MG63 (cell line): ENCODE data around the gene TP53AIP1. TPM values are rescaled to one million over a fixed set of nuclear protein-coding genes. Genes with fewer than 3 reads are reported as not detected.
"Not testable (repeated sequence)": the region's sequence is repeated elsewhere in the genome, so short reads cannot be mapped to it uniquely, and the experiment has no call there.

ENCODE experiments used
- DNase-seq: peaks from one replicate; pipeline ENCODE4 v3.0.0-alpha.2; 2020
- H3K27me3 ChIP-seq: fragments of 250-450 bp; sonication (Bioruptor Pico); 2 replicates; pipeline ENCODE4 v1.5.1; 2020; ENCODE audit warnings: mild to moderate bottlenecking, moderate library complexity
- H3K36me3 ChIP-seq: fragments of 250-450 bp; sonication (Bioruptor Pico); 2 replicates; pipeline ENCODE4 v1.5.1; 2020; ENCODE audit warnings: mild to moderate bottlenecking, moderate library complexity
- H3K4me3 ChIP-seq: fragments of 250-450 bp; sonication (Bioruptor Pico); 2 replicates; pipeline ENCODE4 v1.5.1; 2020; ENCODE audit warnings: mild to moderate bottlenecking, moderate library complexity
- H3K9me3 ChIP-seq: fragments of 250-450 bp; sonication (Bioruptor Pico); 2 replicates; pipeline ENCODE4 v1.5.1; 2020; ENCODE audit warnings: mild to moderate bottlenecking, moderate library complexity
- total RNA-seq: library from RNA; depleted of rRNA; stranded (reverse); fragments of >200 nt; shearing (Covaris generic); gene quantifications from 2 replicates; pipeline ENCODE4 v1.2.3, GENCODE V29; 2014; ENCODE audit warnings: low replicate concordance

Gene TP53AIP1
- total RNA-seq, 1 experiment from 2014 or later: not detected

- H3K36me3 ChIP-seq: no peaks in the 10 kb centered on the region
- no peak overlapping the region for H3K4me3 ChIP-seq
- DNase-seq: no peak
- no peaks in the 10 kb centered on the region for H3K27me3 ChIP-seq
- H3K9me3 ChIP-seq: no peaks in the 10 kb centered on the region
Observed at GRCh38 chr11:128931668-128932067, 11.0 kb downstream of the TP53AIP1 start.

GRCh38 chr11:128931066-128931465, 11.6 kb downstream of the TP53AIP1 start:
- no peaks in the 10 kb centered on the region for H3K9me3 ChIP-seq
- no peaks in the 10 kb centered on the region for H3K27me3 ChIP-seq
- H3K36me3 ChIP-seq: no peaks in the 10 kb centered on the region
- no peak for DNase-seq
- H3K4me3 ChIP-seq: no peak overlapping the region

- Histone ChIP-seq H3K9me3 (no peaks in the 10 kb centered on the region), H3K36me3 (no peaks in the 10 kb centered on the region)
Observed at GRCh38 chr11:128929991-128930390, 12.7 kb downstream of the TP53AIP1 start.

GRCh38 chr11:128929468-128929867, 13.2 kb downstream of the TP53AIP1 start:
- Histone ChIP-seq H3K4me3 (no peak overlapping the region), H3K36me3 (no peaks in the 10 kb centered on the region), H3K27me3 (no peaks in the 10 kb centered on the region), H3K9me3 (no peaks in the 10 kb centered on the region)
- DNase-seq: no peak

More at GRCh38 chr11:128929991-128930390, 12.7 kb downstream of the TP53AIP1 start:
- no peak for DNase-seq
- Histone ChIP-seq H3K27me3 (no peaks in the 10 kb centered on the region), H3K4me3 (no peak overlapping the region)

- Histone ChIP-seq H3K27me3 (no peaks in the 10 kb centered on the region), H3K36me3 (no peaks in the 10 kb centered on the region), H3K9me3 (no peaks in the 10 kb centered on the region), H3K4me3 (no peak overlapping the region)
- DNase-seq: no peak
Observed at GRCh38 chr11:128928400-128928799, 14.3 kb downstream of the TP53AIP1 start.

- Histone ChIP-seq H3K9me3 (no peaks in the 10 kb centered on the region), H3K36me3 (no peaks in the 10 kb centered on the region), H3K4me3 (no peak overlapping the region), H3K27me3 (no peaks in the 10 kb centered on the region)
- no peak for DNase-seq
Observed at GRCh38 chr11:128927683-128928336, 14.9 kb downstream of the TP53AIP1 start.

- no peaks in the 10 kb centered on the region for H3K27me3 ChIP-seq
- H3K36me3 ChIP-seq: no peaks in the 10 kb centered on the region
- DNase-seq: no peak
- no peaks in the 10 kb centered on the region for H3K9me3 ChIP-seq
- no peak overlapping the region for H3K4me3 ChIP-seq
Observed at GRCh38 chr11:128927108-128927461, 15.6 kb downstream of the TP53AIP1 start.

GRCh38 chr11:128926437-128927107, 16.1 kb downstream of the TP53AIP1 start:
- DNase-seq: no peak
- Histone ChIP-seq H3K36me3 (no peaks in the 10 kb centered on the region), H3K9me3 (no peaks in the 10 kb centered on the region), H3K27me3 (no peaks in the 10 kb centered on the region), H3K4me3 (no peak overlapping the region)

GRCh38 chr11:128926000-128926399, 16.7 kb downstream of the TP53AIP1 start:
- Histone ChIP-seq H3K9me3 (no peaks in the 10 kb centered on the region), H3K36me3 (no peaks in the 10 kb centered on the region), H3K4me3 (no peak overlapping the region), H3K27me3 (no peaks in the 10 kb centered on the region)
- no peak for DNase-seq

GRCh38 chr11:128925250-128925600, 17.4 kb downstream of the TP53AIP1 start:
- no peaks in the 10 kb centered on the region for H3K9me3 ChIP-seq
- H3K36me3 ChIP-seq: no peaks in the 10 kb centered on the region
- no peak for DNase-seq
- H3K4me3 ChIP-seq: no peak overlapping the region
- no peaks in the 10 kb centered on the region for H3K27me3 ChIP-seq

- DNase-seq: no peak
- no peaks in the 10 kb centered on the region for H3K36me3 ChIP-seq
- no peaks in the 10 kb centered on the region for H3K9me3 ChIP-seq
- H3K27me3 ChIP-seq: no peaks in the 10 kb centered on the region
- H3K4me3 ChIP-seq: no peak overlapping the region
Observed at GRCh38 chr11:128924510-128925249, 18.0 kb downstream of the TP53AIP1 start.

- Histone ChIP-seq H3K4me3 (no peak overlapping the region), H3K36me3 (no peaks in the 10 kb centered on the region), H3K9me3 (no peaks in the 10 kb centered on the region), H3K27me3 (no peaks in the 10 kb centered on the region)
- no peak for DNase-seq
Observed at GRCh38 chr11:128924104-128924503, 18.6 kb downstream of the TP53AIP1 start.

- no peak overlapping the region for H3K4me3 ChIP-seq
- no peaks in the 10 kb centered on the region for H3K36me3 ChIP-seq
- no peaks in the 10 kb centered on the region for H3K9me3 ChIP-seq
- H3K27me3 ChIP-seq: no peaks in the 10 kb centered on the region
- DNase-seq: no peak
Observed at GRCh38 chr11:128921793-128922192, 20.9 kb downstream of the TP53AIP1 start.

GRCh38 chr11:128920666-128921065, 22.0 kb downstream of the TP53AIP1 start:
- Histone ChIP-seq H3K27me3 (no peaks in the 10 kb centered on the region), H3K4me3 (no peak overlapping the region), H3K9me3 (no peaks in the 10 kb centered on the region), H3K36me3 (no peaks in the 10 kb centered on the region)
- no peak for DNase-seq

GRCh38 chr11:128919635-128920034, 23.0 kb downstream of the TP53AIP1 start:
- not testable (repeated sequence) for H3K36me3 ChIP-seq, H3K9me3 ChIP-seq, H3K27me3 ChIP-seq, H3K4me3 ChIP-seq, DNase-seq

GRCh38 chr11:128919216-128919615, 23.5 kb downstream of the TP53AIP1 start:
- Histone ChIP-seq H3K9me3 (no peaks in the 10 kb centered on the region), H3K4me3 (no peak overlapping the region), H3K36me3 (no peaks in the 10 kb centered on the region), H3K27me3 (no peaks in the 10 kb centered on the region)
- DNase-seq: no peak

- no peak overlapping the region for H3K4me3 ChIP-seq
- no peaks in the 10 kb centered on the region for H3K36me3 ChIP-seq
- H3K27me3 ChIP-seq: no peaks in the 10 kb centered on the region
- no peaks in the 10 kb centered on the region for H3K9me3 ChIP-seq
- DNase-seq: no peak
Observed at GRCh38 chr11:128917144-128917724, 25.4 kb downstream of the TP53AIP1 start.
